ES-I3 (cell line): ENCODE measurements around the gene PCDHGA1.
"Not testable (repeated sequence)": the region's sequence is repeated elsewhere in the genome, so short reads cannot be mapped to it uniquely, and the experiment has no call there.

Experiments
- H3K36me3 ChIP-seq: 2 replicates; pipeline ENCODE4 v1.6.1; 2013; ENCODE audit warnings: mild to moderate bottlenecking, low read length, control low read depth, moderate library complexity; ENCODE audit not compliant: insufficient read depth
- H3K4me1 ChIP-seq: 2 replicates; pipeline ENCODE4 v1.6.1; 2013; ENCODE audit warnings: mild to moderate bottlenecking, control low read depth, low read length; ENCODE audit not compliant: insufficient read depth
- H3K9ac ChIP-seq: 2 replicates; pipeline ENCODE4 v1.6.1; 2013; ENCODE audit warnings: low read depth, mild to moderate bottlenecking, low read length, moderate library complexity
- H3K9me3 ChIP-seq: 2 replicates; pipeline ENCODE4 v1.6.1; 2013; ENCODE audit warnings: mild to moderate bottlenecking, low read length, moderate library complexity; ENCODE audit not compliant: control insufficient read depth, insufficient read depth

The PCDHGA1 gene

GRCh38 chr5:141330299-141331080, at the start of gene PCDHGA1:
TSS of gene PCDHGA1 (plus strand) at chr5:141330514.
- Histone ChIP-seq H3K9ac (no peak within 1 kb of the TSS; the same call in 1 of the 2 replicates), H3K4me1 (no peaks in the 10 kb centered on the region), H3K36me3 (no peaks in the 10 kb centered on the region; the same call in 1 of the 2 replicates), H3K9me3 (no peaks in the 10 kb centered on the region; the same call in none of the 2 replicates)

GRCh38 chr5:141298376-141298775, 31.9 kb upstream of the PCDHGA1 start:
- Histone ChIP-seq H3K36me3 (no peaks in the 10 kb centered on the region), H3K9ac (no peak overlapping the region), H3K4me1 (no peaks in the 10 kb centered on the region), H3K9me3 (0 out of 2 replicates have a peak, but pooled peaks cover 2% of the 10 kb centered on the region)

GRCh38 chr5:141303756-141304155, 26.6 kb upstream of the PCDHGA1 start, which contains the start of gene SLC25A2:
TSS of gene SLC25A2 (minus strand) at chr5:141304049. CDS start at chr5:141303865, 184 bp downstream.
- H3K9me3 ChIP-seq: 0 out of 2 replicates have a peak, but pooled peaks cover 2% of the 10 kb centered on the region
- no peaks in the 10 kb centered on the region for H3K4me1 ChIP-seq
- no peaks in the 10 kb centered on the region for H3K36me3 ChIP-seq
- no peak within 1 kb of the TSS for H3K9ac ChIP-seq

DNA sequence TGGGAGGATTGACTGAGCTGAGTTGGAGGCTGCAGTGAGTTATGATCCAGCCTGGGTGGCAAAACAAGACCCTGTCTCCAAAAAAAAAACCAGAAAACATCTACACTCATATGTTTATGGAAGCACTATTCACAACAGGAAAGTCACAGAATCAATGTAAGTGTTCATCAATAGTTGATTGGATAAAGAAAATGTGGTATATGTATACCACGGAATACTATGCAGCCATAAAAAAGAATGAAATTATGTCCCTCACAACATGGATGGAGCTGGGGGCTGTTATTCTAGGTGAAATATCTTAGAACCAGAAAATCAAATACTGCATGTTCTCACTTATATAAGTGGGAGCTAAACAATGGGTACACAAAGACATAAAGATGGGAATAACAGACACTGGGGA, 23.7 kb upstream of the PCDHGA1 start:
- H3K9me3 ChIP-seq: 0 out of 2 replicates have a peak, but pooled peaks cover 2% of the 10 kb centered on the region
- H3K4me1 ChIP-seq: no peaks in the 10 kb centered on the region
- no peak overlapping the region for H3K9ac ChIP-seq
- no peaks in the 10 kb centered on the region; the same call in 1 of the 2 replicates for H3K36me3 ChIP-seq

- peaks cover 10% of the 10 kb centered on the region for H3K9me3 ChIP-seq
- H3K36me3 ChIP-seq: peaks cover 8% of the 10 kb centered on the region
- no peaks in the 10 kb centered on the region; the same call in 1 of the 2 replicates for H3K4me1 ChIP-seq
- H3K9ac ChIP-seq: no peak overlapping the region
Measured at GRCh38 chr5:141313711-141314110, 16.6 kb upstream of the PCDHGA1 start.

GRCh38 chr5:141316963-141317362, 13.4 kb upstream of the PCDHGA1 start:
- peaks cover 20% of the 10 kb centered on the region for H3K9me3 ChIP-seq

DNA sequence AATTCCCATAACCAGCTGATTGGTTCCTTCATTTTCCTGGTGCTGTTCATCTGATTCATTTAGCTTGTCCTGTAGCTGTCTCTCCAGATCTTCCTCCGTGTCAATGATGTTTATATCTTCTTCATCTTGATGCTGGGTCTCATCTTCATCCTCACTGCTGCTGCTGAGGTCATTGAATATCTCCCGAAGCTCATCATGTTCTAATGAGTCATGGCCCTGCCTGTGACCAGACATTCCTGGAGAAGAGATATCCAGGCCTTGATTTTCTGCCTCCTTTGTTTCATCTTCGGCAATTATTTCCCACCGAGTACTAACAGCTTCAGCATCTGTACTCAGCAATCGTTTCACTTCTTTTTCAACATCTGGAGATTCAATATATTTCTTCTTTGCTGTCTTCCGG, 11.1 kb upstream of the PCDHGA1 start:
- Histone ChIP-seq H3K9ac (peak overlapping the region; percentile 99; the same call in 1 of the 2 replicates), H3K4me1 (no peaks in the 10 kb centered on the region; the same call in 1 of the 2 replicates), H3K9me3 (peaks cover 20% of the 10 kb centered on the region), H3K36me3 (peaks cover 17% of the 10 kb centered on the region)

More at GRCh38 chr5:141316963-141317362, 13.4 kb upstream of the PCDHGA1 start:
- not testable (repeated sequence) for H3K9ac ChIP-seq, H3K4me1 ChIP-seq
- H3K36me3 ChIP-seq: peaks cover 17% of the 10 kb centered on the region

DNA sequence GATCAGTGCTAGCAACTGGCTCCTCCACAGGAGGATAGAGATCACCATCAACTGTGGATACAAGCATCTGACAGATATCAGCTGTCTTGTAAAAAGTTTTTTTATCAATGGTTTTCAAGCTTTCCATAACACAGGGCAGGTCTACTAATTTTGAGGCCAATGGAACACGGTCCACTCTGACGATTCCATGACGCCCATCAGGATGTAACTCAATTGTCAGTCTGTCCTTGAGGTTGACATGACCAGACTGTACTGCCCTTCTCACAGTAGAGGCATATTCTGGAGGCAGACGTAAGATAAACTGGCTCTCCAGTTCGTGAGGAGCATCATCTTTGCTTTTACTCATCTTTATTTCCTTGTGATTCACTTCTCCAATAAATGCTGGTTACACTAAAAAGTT, 10.6 kb upstream of the PCDHGA1 start:
- peaks cover 20% of the 10 kb centered on the region for H3K9me3 ChIP-seq
- H3K9ac ChIP-seq: peak overlapping the region; percentile 99
- no peaks in the 10 kb centered on the region; the same call in 1 of the 2 replicates for H3K4me1 ChIP-seq
- H3K36me3 ChIP-seq: peaks cover 17% of the 10 kb centered on the region

GRCh38 chr5:141320225-141321169, 9.8 kb upstream of the PCDHGA1 start, which contains the start of gene TAF7:
TSS of gene TAF7 (minus strand) at chr5:141320784. CDS start at chr5:141320044, 740 bp downstream.
- Histone ChIP-seq H3K36me3 (peaks cover 17% of the 10 kb centered on the region), H3K4me1 (no peaks in the 10 kb centered on the region; the same call in 1 of the 2 replicates), H3K9me3 (peaks cover 20% of the 10 kb centered on the region), H3K9ac (peak within 1 kb of the TSS; percentile 99)

DNA sequence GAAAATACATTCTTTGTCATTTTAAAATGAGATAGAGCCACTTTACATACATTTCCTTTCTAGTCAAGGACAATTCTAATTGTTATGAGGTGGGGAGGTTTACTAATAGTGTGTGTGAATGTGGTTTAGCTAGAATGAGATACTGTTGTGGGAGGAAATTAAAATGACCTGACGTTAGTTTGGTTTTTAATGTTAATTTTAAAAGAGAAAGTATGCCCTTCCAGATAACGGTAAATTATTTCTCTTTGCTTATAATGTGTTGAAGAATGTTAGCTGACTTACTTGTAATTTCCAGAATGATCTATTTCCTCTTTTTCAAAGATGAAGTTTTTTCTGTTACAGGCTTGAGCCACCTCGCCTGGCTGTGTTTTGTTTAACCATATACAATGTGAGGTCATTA, 8.1 kb upstream of the PCDHGA1 start:
- Histone ChIP-seq H3K9me3 (peaks cover 20% of the 10 kb centered on the region), H3K36me3 (peaks cover 17% of the 10 kb centered on the region), H3K9ac (no peak overlapping the region), H3K4me1 (no peaks in the 10 kb centered on the region; the same call in 1 of the 2 replicates)

- Histone ChIP-seq H3K9me3 (no peaks in the 10 kb centered on the region; the same call in 1 of the 2 replicates), H3K36me3 (no peaks in the 10 kb centered on the region), H3K4me1 (no peaks in the 10 kb centered on the region), H3K9ac (peak overlapping the region; percentile 78)
Measured at GRCh38 chr5:141326088-141326854, 4.0 kb upstream of the PCDHGA1 start.

DNA sequence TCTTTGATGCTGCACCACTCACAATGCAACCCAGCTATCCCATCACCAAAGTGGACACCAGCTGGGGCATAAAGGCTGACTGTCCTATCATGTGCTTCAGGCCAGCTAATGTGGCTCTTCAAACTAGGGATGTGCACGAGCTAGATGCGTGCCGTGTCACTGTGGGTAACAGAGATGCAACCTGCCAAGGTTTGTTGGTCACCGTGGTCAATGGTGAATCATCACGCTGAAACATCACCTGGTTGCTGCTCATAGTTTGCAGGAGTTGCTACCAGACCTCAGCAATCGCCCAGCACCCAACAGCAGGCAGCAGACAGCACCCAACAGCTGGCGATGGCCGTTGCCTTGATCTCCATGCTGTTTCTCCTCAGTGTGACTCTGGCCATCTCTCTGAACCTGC, 2.1 kb upstream of the PCDHGA1 start:
- no peaks in the 10 kb centered on the region for H3K4me1 ChIP-seq
- no peaks in the 10 kb centered on the region; the same call in none of the 2 replicates for H3K9me3 ChIP-seq
- no peaks in the 10 kb centered on the region for H3K36me3 ChIP-seq
- H3K9ac ChIP-seq: no peak overlapping the region

DNA sequence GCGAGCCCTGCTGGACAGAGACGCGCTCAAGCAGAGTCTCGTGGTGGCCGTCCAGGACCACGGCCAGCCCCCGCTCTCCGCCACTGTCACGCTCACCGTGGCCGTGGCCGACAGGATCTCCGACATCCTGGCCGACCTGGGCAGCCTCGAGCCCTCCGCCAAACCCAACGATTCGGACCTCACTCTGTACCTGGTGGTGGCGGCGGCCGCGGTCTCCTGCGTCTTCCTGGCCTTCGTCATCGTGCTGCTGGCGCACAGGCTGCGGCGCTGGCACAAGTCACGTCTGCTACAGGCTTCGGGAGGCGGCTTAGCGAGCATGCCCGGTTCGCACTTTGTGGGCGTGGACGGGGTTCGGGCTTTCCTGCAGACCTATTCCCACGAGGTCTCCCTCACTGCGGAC, 2.3 kb downstream of the PCDHGA1 start:
- not testable (repeated sequence) for H3K4me1 ChIP-seq, H3K36me3 ChIP-seq, H3K9me3 ChIP-seq, H3K9ac ChIP-seq
